ENCODE results near the gene CSAD.

- TF ChIP-seq CTCF (IDR thresholded peaks at IDR 0.05) (no peak), POLR2A (IDR thresholded peaks at IDR 0.05) (no peak)
Measured at GRCh38 chr12:53196486-53196885, 15.8 kb upstream of the CSAD start.

Data from uterus (tissue), 2 donors.